ENCODE results near the gene NR5A2.
"Not testable (repeated sequence)": the region's sequence is repeated elsewhere in the genome, so short reads cannot be mapped to it uniquely, and the experiment has no call there.

The NR5A2 gene

GRCh38 chr1:200174525-200175295 is 147.2 kb downstream of the NR5A2 start:
- Mint-ChIP-seq H3K4me1 (peaks cover 7% of the 10 kb centered on the region), H3K9me3 (no peaks in the 10 kb centered on the region), H3K27ac (no peak overlapping the region), H3K36me3 (no peaks in the 10 kb centered on the region), H3K4me3 (no peak overlapping the region)
- no peak for DNase-seq (ENCODE audit: low spot score in 2 of 2)
- no peak for ATAC-seq

- no peak overlapping the region for H3K27ac Mint-ChIP-seq
- peaks cover 7% of the 10 kb centered on the region for H3K4me1 Mint-ChIP-seq
- H3K36me3 Mint-ChIP-seq: no peaks in the 10 kb centered on the region
- DNase-seq (ENCODE audit: low spot score in 2 of 2) (no peak), ATAC-seq (no peak)
- H3K4me3 Mint-ChIP-seq: no peak overlapping the region
- no peaks in the 10 kb centered on the region for H3K9me3 Mint-ChIP-seq
These were observed 148.7 kb downstream of the NR5A2 start for GRCh38 chr1:200176181-200176580.

- Mint-ChIP-seq H3K36me3 (no peaks in the 10 kb centered on the region), H3K27ac (no peak overlapping the region), H3K4me3 (no peak overlapping the region), H3K9me3 (no peaks in the 10 kb centered on the region), H3K4me1 (peaks cover 7% of the 10 kb centered on the region)
- no peak for ATAC-seq
- DNase-seq (ENCODE audit: low spot score in 2 of 2): no peak
These were observed 149.3 kb downstream of the NR5A2 start for GRCh38 chr1:200176798-200177197.

GRCh38 chr1:200178340-200178739 is 150.8 kb downstream of the NR5A2 start:
- DNase-seq (ENCODE audit: low spot score in 2 of 2) (no peak), ATAC-seq (no peak)
- H3K4me1 Mint-ChIP-seq: peaks cover 7% of the 10 kb centered on the region
- H3K9me3 Mint-ChIP-seq: no peaks in the 10 kb centered on the region
- no peak overlapping the region for H3K27ac Mint-ChIP-seq
- no peaks in the 10 kb centered on the region for H3K36me3 Mint-ChIP-seq
- no peak overlapping the region for H3K4me3 Mint-ChIP-seq

GRCh38 chr1:200179126-200179780 is 151.7 kb downstream of the NR5A2 start:
- Mint-ChIP-seq H3K27ac (no peak overlapping the region), H3K4me1 (peaks cover 7% of the 10 kb centered on the region), H3K4me3 (no peak overlapping the region), H3K9me3 (no peaks in the 10 kb centered on the region), H3K36me3 (no peaks in the 10 kb centered on the region)
- DNase-seq (ENCODE audit: low spot score in 2 of 2) (no peak), ATAC-seq (no peak)

GRCh38 chr1:200179781-200180160 is 152.3 kb downstream of the NR5A2 start:
- Mint-ChIP-seq H3K4me3 (no peak overlapping the region), H3K36me3 (no peaks in the 10 kb centered on the region), H3K27ac (peak overlapping the region; percentile 0), H3K9me3 (no peaks in the 10 kb centered on the region), H3K4me1 (peaks cover 2% of the 10 kb centered on the region)
- ATAC-seq (no peak), DNase-seq (ENCODE audit: low spot score in 2 of 2) (no peak)

GRCh38 chr1:200180821-200181220 is 153.3 kb downstream of the NR5A2 start:
- ATAC-seq: peak; percentile 50
- Mint-ChIP-seq H3K36me3 (no peaks in the 10 kb centered on the region), H3K27ac (no peak overlapping the region), H3K4me1 (no peaks in the 10 kb centered on the region), H3K9me3 (no peaks in the 10 kb centered on the region), H3K4me3 (no peak overlapping the region)
- DNase-seq (ENCODE audit: low spot score in 2 of 2): no peak

- DNase-seq (ENCODE audit: low spot score in 2 of 2): no peak
- Mint-ChIP-seq H3K4me1 (no peaks in the 10 kb centered on the region), H3K9me3 (peaks cover 3% of the 10 kb centered on the region), H3K36me3 (no peaks in the 10 kb centered on the region), H3K27ac (no peak overlapping the region), H3K4me3 (no peak overlapping the region)
- ATAC-seq: no peak
These were observed 154.4 kb downstream of the NR5A2 start for GRCh38 chr1:200181861-200182260.

- no peak overlapping the region for H3K4me3 Mint-ChIP-seq
- H3K36me3 Mint-ChIP-seq: no peaks in the 10 kb centered on the region
- DNase-seq (ENCODE audit: low spot score in 2 of 2) (no peak), ATAC-seq (no peak)
- peak overlapping the region; percentile 15 for H3K27ac Mint-ChIP-seq
- H3K9me3 Mint-ChIP-seq: peaks cover 3% of the 10 kb centered on the region
- no peaks in the 10 kb centered on the region for H3K4me1 Mint-ChIP-seq
These were observed 155.2 kb downstream of the NR5A2 start for GRCh38 chr1:200182701-200183100.

- peaks cover 3% of the 10 kb centered on the region for H3K9me3 Mint-ChIP-seq
- no peak overlapping the region for H3K4me3 Mint-ChIP-seq
- no peak for DNase-seq (ENCODE audit: low spot score in 2 of 2)
- no peaks in the 10 kb centered on the region for H3K4me1 Mint-ChIP-seq
- H3K27ac Mint-ChIP-seq: no peak overlapping the region
- H3K36me3 Mint-ChIP-seq: no peaks in the 10 kb centered on the region
- no peak for ATAC-seq
These were observed 156.1 kb downstream of the NR5A2 start for GRCh38 chr1:200183637-200184036.

- no peaks in the 10 kb centered on the region for H3K4me1 Mint-ChIP-seq
- H3K4me3 Mint-ChIP-seq: no peak overlapping the region
- no peak for DNase-seq (ENCODE audit: low spot score in 2 of 2)
These were observed 156.7 kb downstream of the NR5A2 start for GRCh38 chr1:200184196-200184595.

GRCh38 chr1:200185191-200185590 is 157.7 kb downstream of the NR5A2 start:
- H3K4me1 Mint-ChIP-seq; H3K36me3 Mint-ChIP-seq; H3K9me3 Mint-ChIP-seq; ATAC-seq; H3K27ac Mint-ChIP-seq; H3K4me3 Mint-ChIP-seq; DNase-seq (ENCODE audit: low spot score in 2 of 2): not testable (repeated sequence)

More at GRCh38 chr1:200184196-200184595, 156.7 kb downstream of the NR5A2 start:
- ATAC-seq: no peak
- Mint-ChIP-seq H3K9me3 (peaks cover 3% of the 10 kb centered on the region), H3K36me3 (no peaks in the 10 kb centered on the region), H3K27ac (no peak overlapping the region)

GRCh38 chr1:200187332-200187731 is 159.8 kb downstream of the NR5A2 start:
- ATAC-seq; DNase-seq (ENCODE audit: low spot score in 2 of 2); H3K27ac Mint-ChIP-seq; H3K4me1 Mint-ChIP-seq; H3K9me3 Mint-ChIP-seq; H3K36me3 Mint-ChIP-seq; H3K4me3 Mint-ChIP-seq: not testable (repeated sequence)

- H3K4me3 Mint-ChIP-seq: no peak overlapping the region
- no peaks in the 10 kb centered on the region for H3K36me3 Mint-ChIP-seq
- no peaks in the 10 kb centered on the region for H3K9me3 Mint-ChIP-seq
- no peaks in the 10 kb centered on the region for H3K4me1 Mint-ChIP-seq
- no peak overlapping the region for H3K27ac Mint-ChIP-seq
- no peak for DNase-seq (ENCODE audit: low spot score in 2 of 2)
- ATAC-seq: no peak
These were observed 164.5 kb downstream of the NR5A2 start for GRCh38 chr1:200191993-200192392.

- Mint-ChIP-seq H3K4me1 (no peaks in the 10 kb centered on the region), H3K36me3 (no peaks in the 10 kb centered on the region), H3K27ac (no peak overlapping the region), H3K4me3 (no peak overlapping the region), H3K9me3 (no peaks in the 10 kb centered on the region)
- DNase-seq (ENCODE audit: low spot score in 2 of 2): no peak
- ATAC-seq: no peak
These were observed 167.0 kb downstream of the NR5A2 start for GRCh38 chr1:200194477-200194876.

GRCh38 chr1:200198236-200198635 is 170.7 kb downstream of the NR5A2 start:
- no peaks in the 10 kb centered on the region for H3K9me3 Mint-ChIP-seq
- no peak for ATAC-seq
- H3K4me1 Mint-ChIP-seq: no peaks in the 10 kb centered on the region
- no peak for DNase-seq (ENCODE audit: low spot score in 2 of 2)
- H3K27ac Mint-ChIP-seq: no peak overlapping the region
- H3K36me3 Mint-ChIP-seq: no peaks in the 10 kb centered on the region
- H3K4me3 Mint-ChIP-seq: no peak overlapping the region
